BE2C (cell line): ENCODE measurements around the gene NAV2.

ENCODE experiments used
- DNase-seq: peaks from one replicate; pipeline ENCODE4 v3.0.0-alpha.2; 2020
- H3K27me3 ChIP-seq: fragments of 250-450 bp; sonication (Bioruptor Pico); 2 replicates; pipeline ENCODE4 v1.5.1; 2020; ENCODE audit warnings: mild to moderate bottlenecking
- H3K36me3 ChIP-seq: fragments of 250-450 bp; sonication (Bioruptor Pico); 2 replicates; pipeline ENCODE4 v1.5.1; 2020; ENCODE audit warnings: mild to moderate bottlenecking
- H3K4me1 ChIP-seq: fragments of 250-450 bp; sonication (Bioruptor Pico); 2 replicates; pipeline ENCODE4 v1.5.1; 2020
- H3K4me3 ChIP-seq: 2 replicates; pipeline ENCODE4 v1.5.1; 2011; ENCODE audit warnings: low read depth, low read length
- H3K9me3 ChIP-seq: fragments of 250-450 bp; sonication (Bioruptor Pico); 2 replicates; pipeline ENCODE4 v1.5.1; 2020
- CTCF ChIP-seq: IDR thresholded peaks from 2 replicates; pipeline ENCODE4 v1.5.1; 2012; ENCODE audit warnings: mild to moderate bottlenecking, low read depth, low read length

NAV2 gene

DNA sequence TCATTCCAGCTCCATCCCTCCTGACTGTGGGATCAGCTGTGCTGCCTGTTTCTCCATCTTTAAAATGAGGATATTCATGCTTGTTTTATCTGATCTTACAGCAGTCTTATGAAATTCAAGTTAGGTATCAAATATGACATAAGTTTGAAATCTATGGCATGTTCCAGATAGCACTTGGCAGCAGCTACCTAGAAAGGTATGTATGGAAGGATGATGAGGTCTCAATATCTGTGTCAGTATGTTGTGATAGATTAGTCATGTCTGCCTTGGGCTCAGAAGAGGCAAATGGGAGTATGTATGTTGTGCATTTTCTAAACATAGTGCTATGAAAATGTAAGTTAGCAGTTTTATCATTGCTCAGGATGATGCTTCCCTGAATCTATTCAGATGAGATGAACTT lies 122.1 kb downstream of the NAV2 start:
- no peaks in the 10 kb centered on the region for H3K36me3 ChIP-seq
- no peak overlapping the region for H3K4me3 ChIP-seq
- no peaks in the 10 kb centered on the region for H3K9me3 ChIP-seq
- H3K27me3 ChIP-seq: no peaks in the 10 kb centered on the region
- no peak for DNase-seq
- TF ChIP-seq CTCF: no peak
- H3K4me1 ChIP-seq: no peaks in the 10 kb centered on the region

DNA sequence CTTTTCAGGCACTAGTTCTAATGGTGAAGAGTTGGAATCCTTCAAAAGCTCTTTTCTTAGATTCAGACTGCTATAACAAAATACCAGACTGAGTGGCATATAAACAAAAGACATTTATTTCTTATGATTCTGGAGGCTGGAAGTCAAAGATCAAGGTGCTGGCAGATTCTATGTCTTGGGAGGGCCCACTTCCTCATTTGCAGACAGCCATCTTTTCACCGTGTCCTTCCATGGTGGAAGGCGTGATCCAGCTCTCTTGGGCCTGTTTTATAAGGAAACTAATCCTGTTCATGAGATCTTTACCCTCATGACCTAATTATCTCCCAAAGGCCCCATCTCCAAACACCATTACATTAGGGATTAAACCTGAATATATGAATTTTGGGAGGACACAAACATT lies 124.0 kb downstream of the NAV2 start:
- Histone ChIP-seq H3K36me3 (no peaks in the 10 kb centered on the region), H3K4me3 (no peak overlapping the region), H3K4me1 (no peaks in the 10 kb centered on the region), H3K9me3 (no peaks in the 10 kb centered on the region), H3K27me3 (no peaks in the 10 kb centered on the region)
- DNase-seq: no peak
- TF ChIP-seq CTCF: no peak

GRCh38 chr11:19838994-19839768 lies 126.5 kb downstream of the NAV2 start:
- TF ChIP-seq CTCF: no peak
- DNase-seq: no peak
- Histone ChIP-seq H3K27me3 (no peaks in the 10 kb centered on the region), H3K4me3 (no peak overlapping the region), H3K36me3 (no peaks in the 10 kb centered on the region), H3K4me1 (no peaks in the 10 kb centered on the region), H3K9me3 (no peaks in the 10 kb centered on the region)

- Histone ChIP-seq H3K27me3 (no peaks in the 10 kb centered on the region), H3K4me1 (no peaks in the 10 kb centered on the region), H3K9me3 (no peaks in the 10 kb centered on the region), H3K4me3 (no peak overlapping the region), H3K36me3 (no peaks in the 10 kb centered on the region)
- TF ChIP-seq CTCF: no peak
- no peak for DNase-seq
Observed at GRCh38 chr11:19840961-19841360, 128.3 kb downstream of the NAV2 start.

DNA sequence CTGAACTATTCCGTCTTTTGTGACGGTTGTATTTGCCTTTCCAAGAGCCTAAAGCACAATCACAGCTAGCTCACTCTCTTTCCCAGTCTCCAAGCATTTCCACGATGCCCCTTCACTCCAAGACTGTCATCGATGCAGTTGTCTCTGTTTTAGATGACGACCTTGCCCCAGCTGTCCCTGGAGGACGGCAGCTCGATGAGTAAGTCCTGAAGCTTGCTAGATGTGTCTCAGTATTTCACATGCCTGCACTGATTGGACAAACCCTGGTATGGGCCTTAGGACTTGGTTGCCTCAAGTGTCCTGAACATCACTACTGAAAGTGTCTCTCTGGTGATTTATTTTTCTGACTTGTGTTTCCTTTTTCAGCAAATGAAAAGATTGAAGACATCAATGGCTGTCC lies 129.9 kb downstream of the NAV2 start:
- TF ChIP-seq CTCF: no peak
- H3K9me3 ChIP-seq: no peaks in the 10 kb centered on the region
- H3K4me1 ChIP-seq: no peaks in the 10 kb centered on the region
- no peaks in the 10 kb centered on the region for H3K27me3 ChIP-seq
- no peak overlapping the region for H3K4me3 ChIP-seq
- H3K36me3 ChIP-seq: no peaks in the 10 kb centered on the region
- DNase-seq: no peak

DNA sequence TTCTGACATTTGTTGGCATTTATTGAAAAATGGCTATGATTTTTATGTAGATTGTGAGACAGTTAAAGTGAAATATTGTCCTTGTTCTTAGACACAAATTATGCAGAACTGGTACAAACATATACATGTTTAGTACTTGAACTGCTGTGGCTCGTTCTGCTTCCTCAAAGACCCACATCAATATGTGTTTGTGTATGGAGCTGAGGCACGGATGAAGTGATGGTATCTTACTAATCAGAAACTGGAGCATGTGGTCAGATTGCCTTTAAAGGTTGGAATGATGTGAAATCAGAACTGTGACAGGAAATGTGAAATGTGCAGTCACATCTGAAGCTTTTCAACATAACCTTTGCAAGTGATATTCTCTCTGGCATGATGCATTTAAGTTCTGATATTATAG lies 130.4 kb downstream of the NAV2 start:
- no peak for DNase-seq
- TF ChIP-seq CTCF: no peak
- no peaks in the 10 kb centered on the region for H3K36me3 ChIP-seq

More for the DNA sequence above, 130.4 kb downstream of the NAV2 start:
- Histone ChIP-seq H3K4me1 (no peaks in the 10 kb centered on the region), H3K27me3 (no peaks in the 10 kb centered on the region), H3K4me3 (no peak overlapping the region), H3K9me3 (no peaks in the 10 kb centered on the region)
